GM12892 (cell line): ENCODE results near the gene RRH. TPM values are rescaled to one million over a fixed set of nuclear protein-coding genes. Genes with fewer than 3 reads are reported as not detected.
"Not testable (repeated sequence)": the region's sequence is repeated elsewhere in the genome, so short reads cannot be mapped to it uniquely, and the experiment has no call there.

Experiments
- DNase-seq: peaks from one replicate; pipeline ENCODE4 v3.0.0; 2011; ENCODE audit not compliant: insufficient read length
- FAIRE-seq: peaks from 2 replicates; lab custom pipeline; 2011; peaks lifted over from hg19 to GRCh38; lab: Jason Lieb, UNC
- POLR2A ChIP-seq: IDR thresholded peaks from 2 replicates; pipeline ENCODE4 v1.6.1; 2011; ENCODE audit warnings: low read depth, low read length, control low read depth
- POLR2AphosphoS5 ChIP-seq: IDR thresholded peaks from 2 replicates; pipeline ENCODE4 v1.6.1; 2011; ENCODE audit warnings: low read depth, low read length, control low read depth
- TAF1 ChIP-seq: IDR thresholded peaks from 2 replicates; pipeline ENCODE4 v1.6.1; 2011; ENCODE audit warnings: low read depth, mild to moderate bottlenecking, control low read depth, low read length, borderline replicate concordance
- polyA plus RNA-seq: library from polyadenylated mRNA; unstranded; fragments of >200 nt; gene quantifications from one replicate; pipeline ENCODE4 v1.2.1, GENCODE V29; 2012; ENCODE audit warnings: missing spikeins, inconsistent platforms; ENCODE audit not compliant: missing spikeins

The RRH gene
- not detected for polyA plus RNA-seq

GRCh38 chr4:109827672-109828071 lies at the start of gene RRH:
Gene RRH, plus strand, starts transcription at chr4:109827972. Its CDS starts 56 bp downstream, at chr4:109828028.
- FAIRE-seq (no peak), DNase-seq (no peak)
- TF ChIP-seq POLR2AphosphoS5 = no peak

DNA sequence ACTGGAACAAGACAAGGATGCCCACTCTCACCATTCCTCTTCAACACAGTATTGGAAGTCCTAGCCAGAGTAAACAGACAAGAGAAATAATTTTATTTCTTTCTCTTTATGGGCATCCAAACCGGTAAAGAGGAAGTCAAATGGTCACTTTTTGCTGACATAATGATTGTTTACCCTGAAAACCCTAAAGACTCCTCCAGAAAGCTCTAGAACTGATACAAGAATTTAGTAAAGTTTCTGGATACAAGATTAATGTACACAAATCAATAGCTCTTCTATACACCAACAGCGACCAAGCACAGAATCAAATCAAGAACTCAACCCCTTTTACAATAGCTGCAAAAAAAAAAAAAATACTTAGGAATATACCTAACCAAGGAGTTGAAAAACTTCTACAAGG lies 45.7 kb upstream of the RRH start:
- DNase-seq, FAIRE-seq: not testable (repeated sequence)

DNA sequence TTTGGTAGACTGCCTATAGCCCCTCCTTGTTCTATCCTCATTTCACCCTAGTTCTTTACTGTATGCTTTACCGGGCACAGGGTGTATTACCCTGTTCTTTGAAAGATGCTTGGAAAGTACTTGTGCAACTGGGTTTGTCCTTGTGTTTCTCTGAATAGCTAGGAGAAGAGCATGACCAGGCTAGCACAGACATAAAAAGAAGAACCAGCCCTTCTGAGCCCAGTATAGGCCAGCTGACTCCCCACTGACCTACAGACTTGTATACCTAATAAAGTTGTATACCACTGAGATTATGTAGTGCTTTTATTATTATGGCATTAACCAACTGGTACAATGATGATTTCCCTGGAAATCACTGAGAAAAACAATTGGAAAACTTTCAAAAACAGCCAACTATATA lies 40.9 kb upstream of the RRH start:
- FAIRE-seq (no peak), DNase-seq (no peak)
- TF ChIP-seq TAF1 = no peak
- no peak for TF ChIP-seq POLR2A
- TF ChIP-seq POLR2AphosphoS5 = no peak

GRCh38 chr4:109787807-109788206 lies 40.0 kb upstream of the RRH start:
- DNase-seq (no peak), FAIRE-seq (no peak)
- no peak for TF ChIP-seq POLR2A
- no peak for TF ChIP-seq TAF1
- TF ChIP-seq POLR2AphosphoS5 = no peak

GRCh38 chr4:109795059-109795458 lies 32.7 kb upstream of the RRH start:
- FAIRE-seq (no peak), DNase-seq (no peak)
- TF ChIP-seq POLR2AphosphoS5 (no peak), TAF1 (no peak), POLR2A (no peak)

DNA sequence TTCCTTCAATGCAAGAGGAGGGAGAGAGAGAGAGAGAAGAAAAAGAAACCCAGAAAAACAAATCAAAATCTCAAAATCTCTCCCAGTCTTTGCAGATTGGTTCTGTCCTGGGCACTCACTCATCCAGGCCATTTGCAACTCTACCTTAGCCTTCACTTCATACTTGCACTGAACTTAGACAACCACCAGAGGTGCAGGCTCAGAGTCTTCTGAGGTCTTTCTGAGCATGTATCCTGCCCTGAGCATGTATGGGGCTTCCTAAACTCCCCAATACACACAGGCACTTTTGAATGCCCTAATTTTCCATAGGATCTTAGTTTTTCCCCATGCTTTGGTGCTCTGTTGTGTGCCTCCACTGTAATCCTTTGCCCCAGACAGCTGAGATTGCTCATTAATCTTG lies 28.9 kb upstream of the RRH start:
- no peak for FAIRE-seq
- DNase-seq = no peak
- TF ChIP-seq TAF1 (no peak), POLR2AphosphoS5 (no peak), POLR2A (no peak)

DNA sequence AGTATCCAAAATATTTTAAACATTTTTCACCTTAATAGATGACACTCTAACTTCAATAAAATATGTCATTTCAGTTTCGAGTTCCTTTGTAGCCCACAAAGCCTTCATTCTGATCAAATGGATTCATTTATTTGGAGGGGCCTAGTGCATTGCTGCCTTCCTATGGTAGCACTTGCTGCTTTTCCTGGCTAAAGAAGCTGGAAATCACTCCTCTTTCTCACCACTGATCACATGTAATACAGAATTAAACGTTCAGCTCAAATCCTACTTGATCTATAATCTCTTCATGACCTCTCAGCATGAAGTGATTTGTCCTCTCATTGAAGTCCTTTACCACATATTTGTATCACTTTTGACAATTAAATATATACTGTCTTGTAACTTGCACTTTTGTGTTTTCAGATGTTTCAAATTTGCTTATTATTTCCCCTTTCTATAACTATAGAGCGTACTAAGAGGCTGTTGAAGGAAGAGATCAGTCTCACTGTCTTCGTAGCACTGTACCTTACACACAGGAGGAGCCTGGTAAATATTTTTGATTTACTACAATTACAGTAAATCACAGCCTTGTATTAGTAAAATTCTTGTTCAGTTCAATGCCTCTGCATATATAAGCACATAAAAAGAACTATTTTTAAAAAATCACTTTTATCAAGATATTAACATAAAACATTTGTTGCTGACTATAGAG lies 26.5 kb upstream of the RRH start:
- DNase-seq = no peak
- FAIRE-seq = no peak
- TF ChIP-seq POLR2AphosphoS5 (no peak), TAF1 (no peak), POLR2A (no peak)

DNA sequence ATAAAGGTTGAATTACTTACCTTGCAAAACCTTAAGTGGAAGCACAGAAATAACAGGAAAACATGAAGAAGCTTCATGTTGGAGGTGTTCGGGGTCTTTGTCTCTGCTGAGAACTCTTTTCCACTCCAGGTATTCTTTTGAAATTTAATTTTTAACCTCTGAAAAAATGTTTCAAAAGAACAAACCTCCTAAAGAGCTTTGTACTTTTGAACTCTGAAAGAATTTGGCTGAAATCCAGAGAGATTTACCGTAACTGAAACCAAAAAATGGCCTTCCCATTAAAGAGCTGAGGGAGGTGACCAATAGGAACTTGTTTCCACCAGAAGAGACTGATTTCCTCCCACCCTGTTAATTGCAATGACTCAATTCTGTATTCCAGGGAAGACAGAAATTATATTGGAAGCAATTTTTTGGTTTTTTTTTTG lies 25.9 kb upstream of the RRH start, which contains the start of gene CFI:
CFI (minus strand) TSS at position 105 of the 425 bp plus-strand sequence; CDS start at position 77, 28 bp downstream.
- DNase-seq (no peak), FAIRE-seq (no peak)
- TF ChIP-seq TAF1 (no peak), POLR2A (no peak), POLR2AphosphoS5 (no peak)

GRCh38 chr4:109803924-109804571 lies 23.7 kb upstream of the RRH start:
- TF ChIP-seq POLR2A (no peak), TAF1 (no peak), POLR2AphosphoS5 (no peak)
- DNase-seq (no peak), FAIRE-seq (no peak)

GRCh38 chr4:109809655-109810054 lies 18.1 kb upstream of the RRH start:
- TF ChIP-seq TAF1 (no peak), POLR2AphosphoS5 (no peak), POLR2A (no peak)
- no peak for FAIRE-seq
- DNase-seq = no peak

- no peak for FAIRE-seq
- no peak for DNase-seq
- no peak for TF ChIP-seq POLR2A
- TF ChIP-seq POLR2AphosphoS5 = no peak
- TF ChIP-seq TAF1 = no peak
These were observed 17.0 kb upstream of the RRH start for GRCh38 chr4:109810552-109811387.

- no peak for DNase-seq
- TF ChIP-seq POLR2A = no peak
- TF ChIP-seq TAF1 = no peak
- TF ChIP-seq POLR2AphosphoS5 = no peak
- no peak for FAIRE-seq
These were observed 16.1 kb upstream of the RRH start for GRCh38 chr4:109811707-109812106.
